Cardiac septum (tissue), 1 donor: ENCODE data around the gene FLOT2. TPM values are rescaled to one million over a fixed set of nuclear protein-coding genes. Genes with fewer than 3 reads are reported as not detected.
A peak's percentile ranks its signal among the peaks of the same experiment; 100 is the strongest.
"Not testable (repeated sequence)": the region's sequence is repeated elsewhere in the genome, so short reads cannot be mapped to it uniquely, and the experiment has no call there.

Experiments used
- DNase-seq: peaks from one replicate; pipeline ENCODE4 v3.0.0-alpha.2; 2020; ENCODE audit warnings: low spot score
- intact Hi-C: fragments of 100-400 bp; cut with DNase I; formaldehyde crosslinking; loops from one replicate; pipeline ENCODE4 v1.14.0; 2022
- total RNA-seq: library from RNA; stranded (reverse); fragmentation: NEBNext Ultra II Directional; extraction: Animal tissue kit (Norgen Biotek cat#: 25700); gene quantifications from one replicate; pipeline ENCODE4 v1.2.1, GENCODE V29; 2021
- donor health status: DM: no; HTN: no; CAD: no.

The FLOT2 gene
- total RNA-seq, 1 donor from 2014 or later, result 80.4 TPM

DNA sequence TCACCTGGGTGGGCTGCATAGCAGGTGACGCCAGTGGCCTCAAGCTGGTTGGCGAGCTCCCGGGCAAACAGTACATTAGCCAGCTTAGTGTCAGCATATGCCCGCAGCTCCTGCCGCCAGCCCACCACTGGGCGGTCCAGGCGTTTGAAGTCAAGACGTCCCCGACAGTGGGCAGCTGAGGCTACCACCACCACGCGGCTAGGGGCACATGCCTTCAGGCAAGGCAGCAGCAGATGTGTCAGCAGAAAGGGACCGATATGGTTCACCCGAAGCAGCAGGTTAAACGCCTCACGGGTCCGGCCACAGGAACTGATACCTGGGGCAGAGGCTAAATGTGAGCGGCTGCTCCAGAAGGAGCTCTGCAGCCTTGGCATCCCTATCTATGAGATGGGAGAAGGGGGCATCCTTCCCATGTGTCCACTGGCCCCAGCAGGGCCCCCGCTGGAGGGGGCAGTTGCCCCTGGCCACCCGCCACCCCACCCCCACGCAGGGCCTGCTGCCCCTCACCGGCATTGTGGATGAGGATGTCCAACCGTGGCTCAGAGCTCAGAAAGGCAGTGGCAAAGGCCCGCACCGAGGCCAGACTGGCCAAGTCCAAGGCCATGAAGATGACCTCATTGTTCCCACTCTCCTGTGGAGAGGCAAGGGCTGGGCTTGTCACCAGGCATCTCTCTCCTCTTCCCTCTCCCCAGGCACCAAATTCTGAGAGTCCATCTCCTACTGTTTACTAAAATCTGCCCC, 3.6 kb upstream of the FLOT2 start:
- intact Hi-C loops, result loop anchor here (1.0 kb wide), 1 partner anchor 44 kb away; no protein-coding TSS in a partner anchor
- no peak for DNase-seq

DNA sequence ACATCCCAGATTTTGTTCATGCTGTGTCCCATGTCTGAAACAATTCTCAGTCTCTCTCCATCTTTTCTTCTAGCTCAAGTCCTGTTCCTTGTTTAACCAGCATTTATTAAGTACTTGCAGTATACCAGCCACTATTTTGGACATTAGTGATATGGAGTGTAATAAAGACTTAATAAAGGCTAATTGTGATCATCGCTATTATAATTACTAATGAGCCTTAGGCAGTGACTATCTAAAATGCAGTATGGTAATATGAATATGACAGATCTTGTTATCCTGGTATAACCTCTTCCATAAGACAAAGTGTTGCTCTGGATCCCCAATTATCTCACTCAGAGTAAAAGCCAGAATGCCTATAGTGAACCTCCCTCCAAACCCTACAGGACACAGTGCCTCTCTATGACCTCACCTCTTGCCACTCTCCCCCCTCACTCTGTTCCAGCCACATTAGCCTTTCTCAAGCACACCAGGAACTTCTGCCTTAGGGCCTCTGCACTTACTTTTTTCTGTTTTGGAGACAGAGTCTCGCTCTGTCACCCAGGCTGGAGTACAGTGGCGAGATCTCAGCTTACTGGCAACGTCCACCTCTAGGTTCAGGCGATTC, 1.8 kb upstream of the FLOT2 start:
- intact Hi-C loops, result loop anchor here (5.0 kb wide), 1 partner anchor 57 kb away; the partner anchor contains the start of gene FAM222B
- DNase-seq, result peak; percentile 20

DNA sequence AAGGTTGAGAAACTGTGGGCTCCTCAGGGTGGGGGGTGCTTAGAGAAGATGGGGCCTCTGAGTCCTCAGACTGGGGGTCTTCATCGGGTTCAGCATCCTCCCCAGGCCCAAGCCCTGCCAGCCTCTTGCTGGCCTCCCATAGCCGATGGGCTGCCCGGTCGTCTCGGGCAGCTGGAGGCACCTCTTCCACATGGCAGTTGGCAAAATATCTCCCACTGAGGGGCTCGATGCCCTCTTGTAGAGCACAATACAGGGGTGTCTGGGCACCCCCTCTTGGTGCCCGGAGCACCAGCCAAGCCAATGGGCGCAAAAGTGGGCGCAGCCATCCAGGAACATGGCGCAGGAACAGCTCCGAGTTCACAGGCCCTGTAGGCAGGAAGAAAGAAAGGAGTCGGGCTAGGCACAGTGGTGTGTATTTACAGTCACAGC, 1.0 kb upstream of the FLOT2 start:
- intact Hi-C loops, result loop anchor here (5.0 kb wide), 1 partner anchor 56 kb away; the partner anchor contains the start of gene FAM222B
- DNase-seq, result no peak

DNA sequence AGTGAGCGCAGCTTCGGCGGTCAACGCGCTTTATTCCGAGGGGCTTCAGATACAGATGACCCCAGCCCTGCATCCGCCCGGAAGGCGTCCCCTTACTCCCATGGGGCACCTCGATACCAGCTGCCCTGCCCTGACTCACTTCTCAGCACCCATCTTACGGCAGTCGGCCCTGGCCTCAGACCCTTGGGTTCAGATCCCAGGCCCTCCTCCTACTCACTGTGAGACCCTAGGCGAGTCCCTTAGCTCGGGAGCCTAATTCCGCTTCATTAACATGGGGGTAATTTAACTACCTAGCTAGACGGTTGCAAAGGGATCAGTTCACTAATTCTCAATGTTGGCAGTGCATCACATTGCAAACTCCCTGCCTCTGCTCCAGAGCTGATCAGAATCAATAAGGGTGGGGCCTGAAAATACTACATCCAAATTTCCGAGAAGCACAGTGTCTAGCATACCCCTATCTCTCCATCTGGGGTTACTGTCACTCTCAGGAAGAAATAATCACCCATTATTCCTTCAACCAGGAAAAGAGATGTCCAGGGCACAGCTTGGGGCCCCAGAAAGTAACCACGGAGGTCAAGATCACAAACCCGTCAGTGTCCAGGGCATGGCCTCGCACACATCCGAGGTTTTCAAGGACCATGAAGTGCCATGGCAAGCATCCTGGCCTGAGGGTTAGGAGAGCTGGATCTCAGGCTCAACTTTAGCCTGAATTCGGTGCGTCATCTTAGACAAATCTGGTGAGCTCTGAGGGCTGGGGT, 415 bp upstream of the FLOT2 start:
- intact Hi-C loops, result loop anchor here (2.0 to 5.0 kb wide), 2 partner anchors 51 to 56 kb away; partner anchors contain the start of gene FAM222B

DNA sequence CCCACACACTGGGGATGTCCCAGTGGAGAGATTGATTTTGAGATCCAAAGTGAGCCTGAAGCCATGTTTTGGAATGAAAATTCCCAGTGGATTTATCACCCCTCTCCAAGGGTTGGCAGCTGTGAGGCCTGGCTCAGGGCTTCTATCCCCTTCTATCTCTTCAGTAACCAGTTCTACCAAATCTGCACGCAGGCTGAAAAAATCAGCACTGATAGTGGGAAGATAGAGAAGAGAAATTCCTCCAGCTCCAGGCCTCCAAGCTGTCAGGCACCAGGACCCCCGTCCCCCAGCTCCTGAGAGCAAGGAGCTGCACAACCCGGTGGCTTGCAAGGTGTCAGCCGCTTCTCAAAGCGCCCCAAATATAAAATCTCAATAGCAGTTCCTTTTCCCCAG, 1.0 kb downstream of the FLOT2 start:
- DNase-seq, result no peak
- intact Hi-C loops, result loop anchor here (2.0 to 5.0 kb wide), 2 partner anchors 52 to 54 kb away; partner anchors contain the start of gene FAM222B

More for the DNA sequence above, 415 bp upstream of the FLOT2 start:
- DNase-seq, result peak; percentile 83

DNA sequence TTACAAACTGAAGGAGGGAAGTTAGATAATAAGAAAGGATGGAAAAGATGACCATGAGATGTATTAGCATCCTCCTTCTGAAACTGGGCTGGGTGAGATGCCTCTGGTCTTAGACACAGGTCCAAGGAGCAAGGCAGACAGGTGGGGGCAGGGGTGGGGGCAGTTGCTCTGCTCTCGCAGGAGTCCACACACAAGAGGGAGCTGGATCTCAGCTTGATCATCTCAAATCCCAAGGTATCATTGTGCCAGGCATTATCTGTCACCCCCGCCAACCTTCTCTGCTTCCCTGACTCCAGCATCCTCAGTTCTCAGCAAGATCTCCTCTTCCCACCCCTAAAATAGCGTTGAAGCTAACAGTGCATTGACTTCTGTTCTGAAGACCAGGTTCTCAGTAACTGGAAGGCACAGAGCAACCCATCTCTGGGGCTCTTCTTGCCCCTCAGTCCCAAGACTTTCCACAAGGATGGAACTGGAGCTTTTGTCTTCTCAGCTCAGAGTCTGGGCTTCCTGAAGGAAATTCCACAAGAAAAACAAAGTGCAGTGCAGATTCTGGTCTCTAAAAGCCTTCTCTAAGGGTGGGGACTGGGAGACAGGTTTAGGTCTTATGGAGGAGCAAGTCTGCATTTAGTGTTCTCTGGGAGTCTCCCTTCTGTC, 1.6 kb downstream of the FLOT2 start:
- intact Hi-C loops, result loop anchor here (2.0 to 5.0 kb wide), 2 partner anchors 53 to 54 kb away; partner anchors contain the start of gene FAM222B
- DNase-seq, result no peak

DNA sequence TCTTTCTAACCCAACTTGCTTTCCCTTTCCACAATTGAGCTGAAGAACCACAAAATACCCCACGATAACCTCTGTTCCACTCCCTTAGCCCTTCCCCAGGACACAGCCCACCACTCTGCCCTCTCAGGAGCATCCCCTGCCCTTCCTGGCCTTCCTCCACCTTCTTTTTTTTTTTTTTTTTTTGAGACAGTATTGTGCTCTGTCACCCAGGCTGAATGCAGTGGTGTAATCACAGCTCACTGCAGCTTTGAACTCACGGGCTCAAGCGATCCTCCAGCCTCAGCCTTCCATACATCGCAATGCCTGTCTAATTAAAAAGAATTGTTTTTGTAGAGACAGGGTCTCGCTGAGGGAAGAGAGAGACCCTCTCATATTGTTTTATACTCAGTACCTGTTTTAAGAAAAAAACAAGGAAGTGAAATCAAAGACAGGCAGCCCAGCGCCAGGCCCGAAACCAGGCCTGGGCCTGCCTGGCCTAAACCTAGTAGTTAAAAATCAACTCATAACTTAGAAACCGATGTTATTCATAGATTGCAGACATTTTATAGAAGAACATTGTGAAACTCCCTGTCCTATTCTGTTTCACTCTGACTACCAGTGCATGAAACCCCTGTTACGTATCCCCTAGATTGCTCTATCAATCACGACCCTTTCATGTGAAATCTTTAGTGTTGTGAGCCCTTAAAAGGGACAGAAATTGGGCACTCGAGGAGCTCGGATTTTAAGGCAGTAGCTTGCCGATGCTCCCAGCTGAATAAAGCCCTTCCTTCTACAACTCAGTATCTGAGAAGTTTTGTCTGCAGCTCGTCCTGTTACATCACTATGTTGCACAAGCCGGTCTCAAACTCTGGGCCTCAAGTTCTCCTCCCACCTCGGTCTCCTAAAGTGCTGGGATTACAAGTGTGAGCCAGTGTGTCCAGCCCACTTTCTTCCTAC, 4.0 kb downstream of the FLOT2 start:
- DNase-seq, result peak; percentile 86
- intact Hi-C loops, result not testable (repeated sequence)

DNA sequence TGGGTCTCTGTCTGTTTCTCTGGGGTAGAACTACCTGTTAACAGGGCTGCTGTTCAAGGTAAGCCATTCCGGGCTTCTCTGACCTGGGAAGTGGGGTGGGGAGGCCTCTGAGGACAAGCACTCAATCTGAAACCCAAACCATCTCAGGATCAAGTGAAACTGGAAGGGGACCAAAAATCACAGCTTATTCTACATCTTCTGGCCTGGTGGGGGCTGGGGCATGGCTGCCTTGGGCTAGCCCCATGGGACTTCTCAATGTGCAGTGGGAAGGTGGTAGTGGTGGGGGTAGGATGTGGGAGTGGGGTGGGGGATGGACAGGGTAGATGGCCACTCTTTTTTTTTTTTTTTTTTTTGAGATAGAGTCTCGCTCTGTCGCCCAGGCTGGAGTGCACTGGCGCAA, 5.5 kb downstream of the FLOT2 start:
- DNase-seq, result no peak
- intact Hi-C loops, result no loop called here

DNA sequence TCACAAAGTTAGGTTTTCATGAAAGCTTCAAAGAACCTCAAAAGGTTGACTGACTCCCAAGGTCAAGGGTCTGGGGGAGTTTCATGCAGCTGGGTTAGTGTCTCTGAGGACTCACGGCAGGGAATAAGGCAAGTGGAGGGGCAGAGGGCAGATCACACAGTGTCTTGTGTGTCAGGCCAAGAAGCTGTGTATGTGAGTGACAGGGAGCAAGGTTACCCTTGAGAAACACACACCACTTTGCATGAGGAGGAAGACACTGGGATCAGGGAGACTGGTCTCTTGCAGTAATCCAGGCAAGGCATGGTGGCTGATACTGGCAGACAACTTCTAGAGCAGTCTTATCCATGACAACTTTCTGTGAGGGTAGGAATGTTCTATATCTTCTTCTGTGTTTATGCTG, 6.3 kb downstream of the FLOT2 start:
- intact Hi-C loops, result no loop called here
- DNase-seq, result no peak

DNA sequence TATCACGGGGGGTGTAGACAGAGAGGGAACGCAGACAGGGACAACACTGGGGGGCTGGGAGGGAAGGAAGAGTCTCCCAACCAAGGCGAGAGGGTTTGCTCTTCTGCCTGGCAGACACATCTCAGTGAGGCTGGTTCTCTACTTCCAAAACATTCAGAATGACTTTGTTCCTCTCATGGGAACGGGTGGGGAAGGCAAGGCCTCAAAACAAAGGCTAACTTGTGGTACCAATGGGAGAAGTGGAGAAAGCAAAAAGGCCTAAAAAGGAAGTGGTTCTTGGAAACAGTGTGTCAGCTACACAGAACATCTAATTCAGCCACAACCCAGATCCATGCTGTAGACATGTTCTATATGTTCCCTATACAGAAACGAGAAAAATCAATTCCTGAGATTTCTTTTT, 7.5 kb downstream of the FLOT2 start:
- intact Hi-C loops, result no loop called here
- DNase-seq, result no peak

DNA sequence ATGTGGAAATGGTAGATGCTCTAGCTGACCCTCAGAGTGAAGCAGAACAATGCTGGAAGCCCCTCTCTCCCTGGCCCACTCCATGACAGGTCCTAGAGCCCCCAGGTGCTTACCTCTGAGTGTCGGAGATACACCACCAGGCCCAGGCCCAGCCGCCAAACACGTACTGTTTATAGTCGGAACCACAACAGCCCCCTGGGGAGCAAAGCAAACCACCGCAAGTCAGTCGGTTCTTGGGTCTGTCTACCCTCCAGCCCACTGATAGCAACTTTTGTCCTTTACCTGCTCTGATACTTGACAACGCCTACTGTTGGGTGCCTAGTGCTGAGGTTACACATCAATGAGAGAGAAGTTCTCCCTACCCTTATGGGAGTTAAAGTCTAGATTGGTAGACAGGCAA, 8.7 kb downstream of the FLOT2 start:
- intact Hi-C loops, result no loop called here
- DNase-seq, result no peak

DNA sequence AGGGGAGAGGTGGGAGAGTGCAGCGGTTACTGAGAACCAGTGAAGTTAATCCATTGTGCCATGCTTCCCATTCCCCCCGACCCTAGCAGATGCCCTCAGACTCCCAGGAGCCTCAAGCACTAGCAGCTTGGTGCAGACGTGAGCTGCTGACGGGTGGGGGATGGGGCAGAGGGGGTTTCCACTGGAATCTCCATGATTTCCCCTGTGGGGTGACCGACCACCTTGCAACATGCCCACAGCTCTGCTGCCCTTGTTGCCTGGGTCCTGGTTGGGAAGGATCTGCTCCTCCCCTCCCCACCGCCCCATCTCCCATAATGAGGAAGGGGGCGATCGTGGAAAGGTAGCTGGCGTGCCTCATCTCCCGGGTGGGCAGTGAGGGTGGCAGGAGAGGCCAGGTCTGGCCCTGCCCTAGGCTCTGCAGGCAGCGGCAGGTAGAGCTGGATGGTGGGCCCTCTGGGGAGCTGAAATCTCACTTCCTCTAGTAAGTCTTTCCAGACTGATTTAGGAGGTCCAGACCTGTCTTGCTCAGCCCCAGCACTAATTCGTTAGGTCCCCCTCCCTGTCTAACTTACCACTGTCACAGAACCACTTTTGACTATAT, 9.6 kb downstream of the FLOT2 start:
- DNase-seq, result no peak
- intact Hi-C loops, result no loop called here

DNA sequence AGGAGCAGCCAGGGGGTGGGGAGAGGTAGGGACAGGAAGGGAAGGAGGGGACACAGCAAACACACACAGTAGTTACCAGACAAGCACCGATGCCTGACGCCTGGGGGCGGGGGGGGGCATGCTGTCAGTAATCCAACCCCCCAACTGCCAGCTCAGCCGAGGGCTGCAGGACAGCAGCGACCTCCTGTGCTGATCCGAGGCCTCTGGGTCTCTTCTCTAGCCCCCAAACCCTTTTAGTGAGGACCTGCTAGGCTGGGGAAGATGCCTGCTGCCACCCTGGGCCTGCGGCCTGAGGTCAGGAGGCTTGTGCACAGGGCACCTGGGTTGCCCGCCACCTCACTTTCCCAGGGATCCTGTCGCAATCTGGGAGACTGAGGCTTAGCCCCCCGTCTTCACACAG, 11.6 kb downstream of the FLOT2 start:
- no peak for DNase-seq
- intact Hi-C loops, result no loop called here

DNA sequence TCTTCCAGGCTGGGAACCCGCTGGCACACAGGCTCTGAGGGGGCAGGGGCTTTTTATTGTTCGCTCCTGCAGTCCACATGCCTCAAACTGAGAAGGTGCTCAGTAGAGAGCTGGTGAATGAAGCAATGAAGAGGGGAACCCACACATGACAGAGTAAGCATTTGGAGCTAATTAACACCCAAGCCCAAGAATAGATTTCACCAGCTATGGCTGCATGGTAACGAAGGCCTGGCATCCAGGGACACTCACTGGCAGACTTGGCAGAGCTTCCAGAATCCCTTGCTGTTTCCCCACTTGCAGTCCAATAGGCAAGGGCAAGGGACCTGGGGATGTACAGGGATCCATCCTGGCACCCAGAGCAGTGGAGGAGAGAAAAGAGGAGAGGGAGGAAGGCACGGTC, 12.2 kb downstream of the FLOT2 start:
- intact Hi-C loops, result no loop called here

DNA sequence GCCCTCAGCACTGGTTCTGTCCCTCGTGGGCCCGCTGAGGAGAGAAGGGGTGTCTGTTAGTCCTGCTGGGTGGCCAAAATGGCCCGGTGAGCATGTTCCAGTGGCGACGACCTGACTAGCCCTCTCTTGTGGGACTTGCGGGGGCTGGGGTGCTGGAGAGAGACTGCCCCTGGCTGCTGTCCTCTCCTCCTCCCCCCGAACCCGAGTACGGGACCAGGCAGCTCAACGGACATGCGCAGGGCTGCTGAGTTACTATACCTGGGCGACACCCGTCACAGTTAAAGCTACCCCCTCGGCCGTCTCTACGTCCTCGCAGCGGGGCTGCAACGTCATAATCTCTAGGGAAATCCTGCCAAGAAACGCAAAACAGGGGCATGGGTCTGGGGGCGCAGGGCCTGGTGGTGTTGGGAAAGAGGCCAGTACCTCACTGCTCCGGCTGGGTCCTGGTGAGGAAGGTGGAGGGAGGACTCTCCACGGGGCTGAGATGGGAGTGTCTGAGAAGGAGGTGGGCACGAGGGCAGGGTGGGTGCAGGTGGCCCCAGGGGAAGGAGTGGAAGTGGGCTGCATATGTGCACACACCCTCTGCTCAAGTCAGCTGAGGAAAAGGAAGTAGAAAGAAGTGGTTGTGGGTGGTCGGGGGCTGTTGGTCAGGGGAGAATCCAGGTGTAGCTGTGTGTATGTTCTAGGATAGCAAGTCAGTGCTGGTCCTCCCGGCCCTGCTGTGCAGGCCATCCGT, 13.4 kb downstream of the FLOT2 start:
- no peak for DNase-seq
- intact Hi-C loops, result no loop called here

More for the DNA sequence above, 12.2 kb downstream of the FLOT2 start:
- no peak for DNase-seq

DNA sequence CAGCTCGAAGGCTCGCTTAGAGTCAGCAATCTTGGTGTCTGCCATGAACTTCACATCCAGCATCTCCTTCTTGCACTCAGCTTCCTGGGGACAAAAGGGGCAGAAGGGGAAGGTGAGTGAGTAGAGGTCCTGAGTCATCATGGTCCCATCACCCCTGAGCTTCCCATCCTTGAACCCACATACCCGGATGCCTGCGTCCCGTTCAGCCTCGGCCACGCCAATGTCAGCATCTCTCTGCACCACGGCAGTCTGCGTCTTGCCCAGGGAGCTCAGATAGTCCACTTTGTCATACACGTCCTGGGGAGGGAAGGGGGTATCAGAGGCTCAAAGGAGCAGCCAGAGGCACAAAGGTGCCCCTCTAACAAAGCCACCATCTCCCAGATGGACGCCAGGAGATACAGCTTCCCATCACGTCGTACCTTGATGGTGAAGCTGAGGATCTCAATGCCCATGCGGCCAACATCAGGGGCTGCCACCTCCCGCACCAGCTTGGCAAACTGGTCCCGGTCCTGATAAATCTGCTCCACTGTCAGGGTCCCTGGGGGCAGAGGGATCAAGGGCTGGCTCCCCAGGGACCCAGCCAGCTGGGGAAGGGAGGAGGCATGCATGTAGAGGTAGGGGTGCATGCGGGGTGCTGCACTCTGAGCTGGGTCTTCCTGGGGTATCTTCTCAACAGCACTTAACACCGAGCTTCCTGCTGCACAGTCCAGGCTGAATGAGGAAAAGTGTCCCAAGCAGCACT, 15.2 kb downstream of the FLOT2 start:
- no peak for DNase-seq
- intact Hi-C loops, result no loop called here

DNA sequence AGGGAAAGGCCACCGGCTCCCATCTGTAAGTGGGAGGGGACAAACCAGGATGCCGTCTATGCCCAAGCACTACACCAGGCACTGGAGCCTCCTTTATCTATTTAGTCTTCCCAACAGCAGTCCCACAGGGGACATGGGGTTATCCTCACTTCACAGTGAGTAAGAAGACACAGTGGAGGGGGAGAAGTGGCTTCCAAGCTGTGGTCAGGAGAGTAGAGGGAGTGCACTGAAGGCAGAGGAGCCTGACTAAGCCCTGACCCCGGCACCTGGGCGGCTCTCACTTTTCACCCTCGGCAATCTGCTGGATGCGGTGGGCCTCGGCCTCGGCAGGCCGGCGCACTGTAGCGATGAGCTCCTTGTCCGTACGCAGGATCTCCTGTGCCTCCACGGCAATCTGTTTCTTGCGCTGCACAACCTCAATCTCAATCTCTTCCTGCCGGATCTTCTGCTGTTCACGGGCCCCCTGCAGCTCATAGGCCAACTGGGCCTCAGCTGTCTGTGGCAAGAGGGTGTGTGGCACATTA, 15.9 kb downstream of the FLOT2 start:
- DNase-seq, result no peak
- intact Hi-C loops, result no loop called here
